ENCODE measurements around the gene PIM3.
"Not testable (repeated sequence)": the region's sequence is repeated elsewhere in the genome, so short reads cannot be mapped to it uniquely, and the experiment has no call there.

PIM3 gene

GRCh38 chr22:49966774-49967705, 6.5 kb downstream of the PIM3 start:
- no peak for DNase-seq (ENCODE audit: low read depth)

- DNase-seq (ENCODE audit: low read depth), result no peak
Measured at GRCh38 chr22:49967706-49968208, 7.2 kb downstream of the PIM3 start.

- DNase-seq (ENCODE audit: low read depth), result no peak
Measured at GRCh38 chr22:49968313-49968830, 7.8 kb downstream of the PIM3 start.

- no peak for DNase-seq (ENCODE audit: low read depth)
Measured at GRCh38 chr22:49968831-49969661, 8.5 kb downstream of the PIM3 start.

GRCh38 chr22:49969751-49970527, 9.4 kb downstream of the PIM3 start:
- DNase-seq (ENCODE audit: low read depth), result no peak

- DNase-seq (ENCODE audit: low read depth), result peak; percentile 93
Measured at GRCh38 chr22:49970528-49971231, 10.1 kb downstream of the PIM3 start.

- no peak for DNase-seq (ENCODE audit: low read depth)
Measured at GRCh38 chr22:49971232-49972162, 10.9 kb downstream of the PIM3 start.

GRCh38 chr22:49972163-49973017, 11.8 kb downstream of the PIM3 start:
- DNase-seq (ENCODE audit: low read depth), result no peak

GRCh38 chr22:49973018-49973961, 12.7 kb downstream of the PIM3 start:
- no peak for DNase-seq (ENCODE audit: low read depth)

- no peak for DNase-seq (ENCODE audit: low read depth)
Measured at GRCh38 chr22:49975543-49976389, 15.2 kb downstream of the PIM3 start.

GRCh38 chr22:49976439-49977175, 16.0 kb downstream of the PIM3 start:
- DNase-seq (ENCODE audit: low read depth), result no peak

- DNase-seq (ENCODE audit: low read depth), result no peak
Measured at GRCh38 chr22:49977578-49977977, 17.0 kb downstream of the PIM3 start.

GRCh38 chr22:49979587-49980264, 19.2 kb downstream of the PIM3 start:
- no peak for DNase-seq (ENCODE audit: low read depth)

- not testable (repeated sequence) for DNase-seq (ENCODE audit: low read depth)
Measured at GRCh38 chr22:49981799-49982198, 21.2 kb downstream of the PIM3 start.

Data from T follicular helper cell (primary cell).